ENCODE measurements around the gene PLCB3. TPM values are rescaled to one million over a fixed set of nuclear protein-coding genes. Genes with fewer than 3 reads are reported as not detected.
A peak's percentile ranks its signal among the peaks of the same experiment; 100 is the strongest.

PLCB3 gene
- total and polyA plus RNA-seq, 8 donors: 5.7 to 13.1 (median 6.9) TPM

GRCh38 chr11:64276653-64277431, 25.5 kb downstream of the PLCB3 start:
- intact Hi-C loops (cut with DNase I): no loop called here
- H3K4me3 ChIP-seq: no peak overlapping the region
- no peak for ATAC-seq
- no peaks in the 10 kb centered on the region for H3K27me3 ChIP-seq
- no peaks in the 10 kb centered on the region for H3K9me3 ChIP-seq
- no peak for FAIRE-seq
- peaks cover 0 to 5% (median 3%) of the 10 kb centered on the region in 3 donors for H3K4me1 ChIP-seq
- H3K27ac ChIP-seq: no peak overlapping the region
- no peak for TF ChIP-seq CTCF (IDR thresholded peaks at IDR 0.05)
- WGBS, 2 donors: 87 to 92% methylated on average over 17 of the region's 17 CpGs
- no peaks in the 10 kb centered on the region for H3K36me3 ChIP-seq
- peak in 2 of 6 donors; percentile 48 to 56 for DNase-seq

DNA sequence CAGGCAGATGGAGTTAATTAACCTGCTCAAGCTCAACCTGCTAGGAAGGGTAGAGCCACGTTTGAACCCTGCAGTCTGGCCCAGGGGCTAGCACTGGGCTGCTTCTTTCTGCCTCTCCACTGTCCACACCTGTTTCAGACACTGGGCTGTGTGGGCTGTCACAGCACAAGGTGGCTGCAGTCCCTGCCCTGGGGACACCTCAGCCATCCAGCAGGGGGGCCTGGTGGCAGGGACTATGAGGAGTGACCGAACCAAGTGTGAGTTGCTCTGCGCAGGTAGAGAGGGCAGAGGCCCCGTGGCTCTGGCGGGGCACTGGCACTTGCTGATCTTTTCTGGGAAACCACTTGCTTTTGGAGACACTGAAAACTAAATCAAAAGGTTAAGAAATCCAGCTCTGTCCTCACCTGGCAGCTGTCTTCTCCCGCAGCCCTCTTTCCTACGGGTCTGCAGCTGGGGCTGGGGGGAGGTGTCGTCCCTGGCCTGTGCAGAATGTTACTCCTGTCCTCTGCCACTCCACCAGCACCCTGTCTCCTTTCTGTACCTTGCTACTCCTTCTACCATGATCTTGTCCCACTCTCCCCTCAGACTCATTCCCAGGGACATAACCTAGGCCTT, 27.4 kb downstream of the PLCB3 start:
- ATAC-seq (no peak), DNase-seq (peak in 1 of 6 donors; percentile 43), FAIRE-seq (no peak)
- TF ChIP-seq CTCF (IDR thresholded peaks at IDR 0.05): no peak
- Histone ChIP-seq H3K36me3 (no peaks in the 10 kb centered on the region), H3K4me3 (no peak overlapping the region), H3K27ac (no peak overlapping the region), H3K27me3 (no peaks in the 10 kb centered on the region), H3K9me3 (no peaks in the 10 kb centered on the region), H3K4me1 (peaks cover 1 to 5% (median 2%) of the 10 kb centered on the region in 3 donors)
- WGBS, 2 donors: 80 to 81% methylated on average over 8 of the region's 8 CpGs
- intact Hi-C loops (cut with DNase I): no loop called here

- H3K36me3 ChIP-seq: no peaks in the 10 kb centered on the region
- H3K9me3 ChIP-seq: no peaks in the 10 kb centered on the region
- H3K27me3 ChIP-seq: no peaks in the 10 kb centered on the region
- H3K27ac ChIP-seq: no peak overlapping the region
- FAIRE-seq (no peak), ATAC-seq (no peak), DNase-seq (peak in 1 of 6 donors; percentile 20)
- TF ChIP-seq CTCF (IDR thresholded peaks at IDR 0.05): no peak
- peaks cover 13 to 14% (median 14%) of the 10 kb centered on the region in 3 donors for H3K4me1 ChIP-seq
- H3K4me3 ChIP-seq: no peak overlapping the region
- intact Hi-C loops (cut with DNase I): no loop called here
- 93 to 96% methylated on average over 22 of the region's 22 CpGs for WGBS, 2 donors
Observed at GRCh38 chr11:64281957-64282770, 30.8 kb downstream of the PLCB3 start.

DNA sequence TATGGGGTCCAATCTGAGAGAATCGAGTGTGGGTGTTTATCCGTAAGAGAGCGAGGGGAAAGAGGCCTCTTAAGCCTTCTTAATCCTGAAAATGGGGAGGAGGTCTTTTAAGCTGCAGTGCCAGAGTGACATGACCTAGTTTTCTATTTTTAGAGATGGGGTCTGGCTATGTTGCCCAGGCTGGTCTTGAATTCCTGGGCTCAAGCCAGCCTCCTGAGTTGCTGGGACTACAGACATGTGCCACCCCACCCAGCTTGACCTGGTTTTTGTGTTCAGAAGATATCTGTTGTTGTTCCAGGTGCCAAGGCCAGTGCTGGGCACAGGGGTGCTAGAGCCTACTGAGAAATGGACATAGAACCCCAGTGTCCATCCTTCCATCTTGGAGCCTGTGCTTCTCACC, 31.8 kb downstream of the PLCB3 start:
- FAIRE-seq: no peak

More for the DNA sequence above, 31.8 kb downstream of the PLCB3 start:
- no peak overlapping the region for H3K4me3 ChIP-seq
- intact Hi-C loops (cut with DNase I): no loop called here
- H3K9me3 ChIP-seq: no peaks in the 10 kb centered on the region
- H3K27me3 ChIP-seq: no peaks in the 10 kb centered on the region
- no peaks in the 10 kb centered on the region for H3K36me3 ChIP-seq
- ATAC-seq: no peak
- TF ChIP-seq CTCF (IDR thresholded peaks at IDR 0.05): no peak
- WGBS, 2 donors: 93% methylated on average over 3 of the region's 3 CpGs
- no peak for DNase-seq
- H3K27ac ChIP-seq: no peak overlapping the region
- H3K4me1 ChIP-seq: peaks cover 13 to 14% (median 14%) of the 10 kb centered on the region in 3 donors
